Activated naive CD4-positive, alpha-beta T cell treated with Interleukin-2 at 50 U/mL for 16 hours (primary cell): ENCODE data around the gene UBXN6.

ENCODE experiments used
- DNase-seq: peaks from one replicate; pipeline ENCODE4 v3.0.0-alpha.2; 2020

The UBXN6 gene

GRCh38 chr19:4437103-4437502, 20.5 kb downstream of the UBXN6 start:
- no peak for DNase-seq

GRCh38 chr19:4436231-4436630, 21.4 kb downstream of the UBXN6 start:
- no peak for DNase-seq

GRCh38 chr19:4434391-4434790, 23.2 kb downstream of the UBXN6 start:
- DNase-seq: no peak

GRCh38 chr19:4432918-4433506, 24.6 kb downstream of the UBXN6 start:
- no peak for DNase-seq

GRCh38 chr19:4431808-4432674, 25.6 kb downstream of the UBXN6 start:
- no peak for DNase-seq

GRCh38 chr19:4431296-4431695, 26.3 kb downstream of the UBXN6 start:
- DNase-seq: no peak

- no peak for DNase-seq
These were observed 26.8 kb downstream of the UBXN6 start for GRCh38 chr19:4430760-4431159.

GRCh38 chr19:4429771-4430171, 27.8 kb downstream of the UBXN6 start:
- no peak for DNase-seq

- DNase-seq: no peak
These were observed 28.3 kb downstream of the UBXN6 start for GRCh38 chr19:4429256-4429655.

GRCh38 chr19:4428326-4428975, 29.1 kb downstream of the UBXN6 start:
- no peak for DNase-seq

GRCh38 chr19:4425537-4425936, 32.1 kb downstream of the UBXN6 start:
- no peak for DNase-seq

GRCh38 chr19:4423416-4424126, 34.0 kb downstream of the UBXN6 start:
- DNase-seq: no peak

GRCh38 chr19:4416268-4416667, 41.3 kb downstream of the UBXN6 start:
- DNase-seq: no peak

- DNase-seq: no peak
These were observed 42.2 kb downstream of the UBXN6 start for GRCh38 chr19:4415352-4415751.

- DNase-seq: no peak
These were observed 42.7 kb downstream of the UBXN6 start for GRCh38 chr19:4414800-4415321.

GRCh38 chr19:4414144-4414799, 43.3 kb downstream of the UBXN6 start:
- DNase-seq: no peak

GRCh38 chr19:4413588-4413987, 44.0 kb downstream of the UBXN6 start:
- no peak for DNase-seq

- DNase-seq: no peak
These were observed 48.3 kb downstream of the UBXN6 start for GRCh38 chr19:4409123-4409933.

GRCh38 chr19:4406626-4407025, 51.0 kb downstream of the UBXN6 start:
- no peak for DNase-seq

GRCh38 chr19:4405977-4406376, 51.6 kb downstream of the UBXN6 start:
- DNase-seq: no peak

GRCh38 chr19:4403005-4403761, 54.4 kb downstream of the UBXN6 start:
- DNase-seq: no peak
